GM10266 (cell line): Measurements from ENCODE around the gene WDHD1.

Experiments used
- DNase-seq: peaks from one replicate; pipeline ENCODE4 v3.0.0; 2012; ENCODE audit errors: extremely low spot score
- CTCF ChIP-seq: IDR thresholded peaks from 2 replicates; pipeline ENCODE4 v1.5.1; 2012; ENCODE audit warnings: mild to moderate bottlenecking, low read depth; ENCODE audit not compliant: control insufficient read depth, insufficient read depth; ENCODE audit errors: missing control alignments

The WDHD1 gene

GRCh38 chr14:55053500-55053899, 26.6 kb upstream of the WDHD1 start:
- DNase-seq = no peak
- no peak for TF ChIP-seq CTCF

- DNase-seq = no peak
Observed at GRCh38 chr14:55053018-55053417, 26.1 kb upstream of the WDHD1 start.

GRCh38 chr14:55052269-55052930, 25.5 kb upstream of the WDHD1 start:
- DNase-seq = peak; percentile 40
- no peak for TF ChIP-seq CTCF

More at GRCh38 chr14:55053018-55053417, 26.1 kb upstream of the WDHD1 start:
- no peak for TF ChIP-seq CTCF

- peak; percentile 99 for TF ChIP-seq CTCF
- peak; percentile 96 for DNase-seq
Observed at GRCh38 chr14:55051423-55052268, 24.7 kb upstream of the WDHD1 start, which contains the start of gene MAPK1IP1L. MAPK1IP1L (plus strand) TSS chr14:55051647; CDS start chr14:55061684, 10,037 bp downstream.

GRCh38 chr14:55051165-55051422, 24.2 kb upstream of the WDHD1 start:
- DNase-seq = no peak
- no peak for TF ChIP-seq CTCF

GRCh38 chr14:55048900-55049436, 22.1 kb upstream of the WDHD1 start:
- TF ChIP-seq CTCF = no peak
- DNase-seq = no peak
